Astrocyte (in vitro differentiated cells and primary cell): ENCODE results near the gene DLGAP3. TPM values are rescaled to one million over a fixed set of nuclear protein-coding genes. Genes with fewer than 3 reads are reported as not detected.
"Not testable (repeated sequence)": the region's sequence is repeated elsewhere in the genome, so short reads cannot be mapped to it uniquely, and the experiment has no call there.

ENCODE experiments used
- DNase-seq: peaks from one replicate; pipeline ENCODE4 v3.0.0-alpha.2; 2010; ENCODE audit warnings: low read depth
- FAIRE-seq: peaks from 2 replicates; lab custom pipeline; 2011; peaks lifted over from hg19 to GRCh38; lab: Jason Lieb, UNC
- H2AFZ ChIP-seq: 2 replicates; pipeline ENCODE4 v1.6.0; 2012; ENCODE audit warnings: low read depth, low read length, inconsistent platforms
- H3K27ac ChIP-seq: 2 replicates; pipeline ENCODE4 v1.5.1; 2011; ENCODE audit warnings: low read depth, low read length, inconsistent platforms
- H3K27me3 ChIP-seq: 2 replicates; pipeline ENCODE4 v1.6.0; 2011; ENCODE audit warnings: low read length, inconsistent platforms; ENCODE audit not compliant: insufficient read depth
- H3K36me3 ChIP-seq: 2 replicates; pipeline ENCODE4 v1.5.1; 2011; ENCODE audit warnings: low read length, inconsistent platforms; ENCODE audit not compliant: insufficient read depth
- H3K4me1 ChIP-seq: 2 replicates; pipeline ENCODE4 v1.5.1; 2011; ENCODE audit warnings: low read length, inconsistent platforms; ENCODE audit not compliant: insufficient read depth
- H3K4me2 ChIP-seq: 2 replicates; pipeline ENCODE4 v1.6.0; 2012; ENCODE audit warnings: low read length, inconsistent platforms
- H3K4me3 ChIP-seq: 2 replicates; pipeline ENCODE4 v1.5.1; 2011; ENCODE audit warnings: low read depth, mild to moderate bottlenecking, low read length, inconsistent platforms; ENCODE audit not compliant: insufficient read depth
- H3K79me2 ChIP-seq: 2 replicates; pipeline ENCODE4 v1.6.0; 2012; ENCODE audit warnings: mild to moderate bottlenecking, low read length, inconsistent platforms; ENCODE audit not compliant: insufficient read depth
- H3K9ac ChIP-seq: 2 replicates; pipeline ENCODE4 v1.6.0; 2012; ENCODE audit warnings: mild to moderate bottlenecking, low read length, inconsistent platforms
- H3K9me3 ChIP-seq: 2 replicates; pipeline ENCODE4 v1.5.1; 2012; ENCODE audit warnings: low read depth, mild to moderate bottlenecking, low read length, inconsistent platforms; ENCODE audit not compliant: insufficient read depth
- H4K20me1 ChIP-seq: 2 replicates; pipeline ENCODE4 v1.6.0; 2012; ENCODE audit warnings: low read length, inconsistent platforms; ENCODE audit not compliant: insufficient read depth
- H3K27ac Mint-ChIP-seq: one replicate; pipeline ENCODE4 v1.8.0; 2021; ENCODE audit warnings: mild to moderate bottlenecking, mixed read lengths; ENCODE audit not compliant: unreplicated experiment
- H3K27me3 Mint-ChIP-seq: one replicate; pipeline ENCODE4 v1.8.0; 2021; ENCODE audit warnings: low read depth, mixed read lengths; ENCODE audit not compliant: unreplicated experiment
- H3K36me3 Mint-ChIP-seq: one replicate; pipeline ENCODE4 v1.8.0; 2021; ENCODE audit warnings: low read depth, mixed read lengths; ENCODE audit not compliant: unreplicated experiment
- H3K4me1 Mint-ChIP-seq: one replicate; pipeline ENCODE4 v1.8.0; 2021; ENCODE audit warnings: low read depth, mixed read lengths; ENCODE audit not compliant: unreplicated experiment
- H3K4me3 Mint-ChIP-seq: one replicate; pipeline ENCODE4 v1.8.0; 2021; ENCODE audit warnings: mild to moderate bottlenecking, moderate library complexity, mixed read lengths; ENCODE audit not compliant: unreplicated experiment
- H3K9me3 Mint-ChIP-seq: one replicate; pipeline ENCODE4 v1.8.0; 2021; ENCODE audit warnings: mild to moderate bottlenecking, mixed read lengths; ENCODE audit not compliant: unreplicated experiment
- EZH2 ChIP-seq: IDR thresholded peaks from 2 replicates; pipeline ENCODE4 v1.6.1; 2012; ENCODE audit warnings: mild to moderate bottlenecking, low read length, inconsistent platforms; ENCODE audit not compliant: insufficient read depth
- total RNA-seq: library from RNA; stranded (reverse); gene quantifications from 2 replicates; pipeline ENCODE4 v1.2.1, GENCODE V29; 2021
- TF ChIP-seq, protein P1 (sequence below): IDR thresholded peaks from 2 replicates; pipeline ENCODE4 v1.5.1; 2011; ENCODE audit warnings: low read depth, mild to moderate bottlenecking, inconsistent platforms, low read length, moderate library complexity; ENCODE audit not compliant: insufficient read depth

DLGAP3 gene
- total RNA-seq, 1 donor from 2014 or later, result 2.7 TPM

DNA sequence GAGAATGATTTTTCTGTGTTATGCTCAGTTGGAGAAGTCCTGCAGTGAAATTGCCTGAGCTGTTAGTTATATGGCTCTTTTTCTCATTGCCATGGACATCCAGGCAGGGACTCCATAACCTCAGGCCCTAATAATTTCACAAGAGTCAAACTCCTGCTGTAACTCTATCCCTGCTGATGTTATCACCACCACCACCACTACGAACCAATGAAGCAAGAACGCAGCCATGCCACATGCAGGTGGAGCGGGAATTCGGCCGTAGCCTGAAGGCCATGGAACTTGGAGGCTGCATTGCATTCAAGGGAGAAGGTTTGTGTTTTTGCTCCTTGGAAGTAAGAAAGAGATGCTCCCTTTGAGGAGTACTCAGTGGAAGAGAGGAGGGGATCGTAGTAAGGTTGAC lies 16.8 kb upstream of the DLGAP3 start:
- Histone ChIP-seq H3K9ac (no peak overlapping the region), H3K4me3 (no peak overlapping the region), H3K9me3 (no peaks in the 10 kb centered on the region), H2AFZ (no peak overlapping the region), H3K79me2 (no peaks in the 10 kb centered on the region), H4K20me1 (no peaks in the 10 kb centered on the region), H3K4me1 (no peaks in the 10 kb centered on the region), H3K27me3 (no peaks in the 10 kb centered on the region), H3K36me3 (no peaks in the 10 kb centered on the region), H3K4me2 (no peak overlapping the region), H3K27ac (no peak overlapping the region)
- Mint-ChIP-seq H3K4me1 (no peaks in the 10 kb centered on the region), H3K27me3 (peaks cover 10% of the 10 kb centered on the region), H3K4me3 (no peak overlapping the region), H3K27ac (no peak overlapping the region), H3K9me3 (no peaks in the 10 kb centered on the region), H3K36me3 (no peaks in the 10 kb centered on the region)
- no peak for FAIRE-seq
- no peak for TF ChIP-seq EZH2
- TF ChIP-seq, protein P1, sequence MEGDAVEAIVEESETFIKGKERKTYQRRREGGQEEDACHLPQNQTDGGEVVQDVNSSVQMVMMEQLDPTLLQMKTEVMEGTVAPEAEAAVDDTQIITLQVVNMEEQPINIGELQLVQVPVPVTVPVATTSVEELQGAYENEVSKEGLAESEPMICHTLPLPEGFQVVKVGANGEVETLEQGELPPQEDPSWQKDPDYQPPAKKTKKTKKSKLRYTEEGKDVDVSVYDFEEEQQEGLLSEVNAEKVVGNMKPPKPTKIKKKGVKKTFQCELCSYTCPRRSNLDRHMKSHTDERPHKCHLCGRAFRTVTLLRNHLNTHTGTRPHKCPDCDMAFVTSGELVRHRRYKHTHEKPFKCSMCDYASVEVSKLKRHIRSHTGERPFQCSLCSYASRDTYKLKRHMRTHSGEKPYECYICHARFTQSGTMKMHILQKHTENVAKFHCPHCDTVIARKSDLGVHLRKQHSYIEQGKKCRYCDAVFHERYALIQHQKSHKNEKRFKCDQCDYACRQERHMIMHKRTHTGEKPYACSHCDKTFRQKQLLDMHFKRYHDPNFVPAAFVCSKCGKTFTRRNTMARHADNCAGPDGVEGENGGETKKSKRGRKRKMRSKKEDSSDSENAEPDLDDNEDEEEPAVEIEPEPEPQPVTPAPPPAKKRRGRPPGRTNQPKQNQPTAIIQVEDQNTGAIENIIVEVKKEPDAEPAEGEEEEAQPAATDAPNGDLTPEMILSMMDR, result no peak
- no peak for DNase-seq

DNA sequence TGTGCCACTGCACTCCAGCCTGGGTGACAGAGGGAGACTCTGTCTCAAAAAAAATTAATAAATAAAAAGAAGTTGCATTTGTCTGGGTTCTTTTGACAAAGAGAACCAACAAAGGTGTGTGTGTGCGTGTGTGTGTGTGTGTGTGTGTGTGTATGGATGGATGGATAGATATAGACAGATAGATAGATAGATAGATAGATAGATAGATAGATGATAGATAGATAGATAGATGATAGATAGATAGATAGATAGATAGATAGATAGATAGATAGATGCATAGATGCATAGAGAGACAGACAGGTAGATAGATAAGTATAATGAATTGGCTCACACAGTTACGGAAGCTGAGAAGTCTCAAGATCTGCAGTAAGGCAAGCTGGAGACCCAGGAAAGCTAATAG lies 12.3 kb upstream of the DLGAP3 start:
- not testable (repeated sequence) for H3K9me3 ChIP-seq, H3K36me3 Mint-ChIP-seq, FAIRE-seq, H3K27me3 ChIP-seq, DNase-seq, H3K27ac Mint-ChIP-seq, H3K9ac ChIP-seq, H3K9me3 Mint-ChIP-seq, H3K4me1 ChIP-seq, H3K4me2 ChIP-seq, H3K27ac ChIP-seq, H2AFZ ChIP-seq, H3K4me3 ChIP-seq, H3K36me3 ChIP-seq, H4K20me1 ChIP-seq, H3K79me2 ChIP-seq, H3K4me3 Mint-ChIP-seq, H3K4me1 Mint-ChIP-seq
- peaks cover 12% of the 10 kb centered on the region for H3K27me3 Mint-ChIP-seq

DNA sequence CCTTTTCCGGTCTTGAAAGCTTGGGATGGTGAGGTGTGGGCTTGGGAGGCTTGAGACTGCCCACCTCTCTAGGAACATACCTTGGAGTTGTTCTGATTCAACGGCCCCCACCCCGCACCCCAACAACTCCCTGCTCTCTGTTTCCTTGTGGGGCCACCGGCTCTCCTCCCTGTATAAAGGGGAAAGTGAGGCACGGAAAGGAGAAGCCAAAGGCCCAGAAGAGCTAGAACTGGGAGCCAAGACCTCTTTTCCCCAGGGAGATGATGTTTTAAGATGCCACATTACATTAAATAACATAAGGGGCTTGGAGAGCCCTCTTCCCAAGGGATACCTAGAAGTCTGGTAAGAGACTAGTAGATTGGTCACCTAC lies 1.2 kb upstream of the DLGAP3 start:
- peaks cover 50% of the 10 kb centered on the region for H3K27me3 Mint-ChIP-seq
- H3K9me3 Mint-ChIP-seq, result no peaks in the 10 kb centered on the region
- Histone ChIP-seq H3K4me1 (peaks cover 12% of the 10 kb centered on the region), H3K9me3 (peaks cover 4% of the 10 kb centered on the region), H3K27me3 (peaks cover 48% of the 10 kb centered on the region), H3K9ac (no peak overlapping the region), H3K4me2 (no peak overlapping the region), H3K27ac (no peak overlapping the region), H3K36me3 (no peaks in the 10 kb centered on the region), H2AFZ (no peak overlapping the region), H3K4me3 (no peak overlapping the region), H4K20me1 (peaks cover 4% of the 10 kb centered on the region), H3K79me2 (no peaks in the 10 kb centered on the region)
- no peak for DNase-seq
- peaks cover 3% of the 10 kb centered on the region for H3K4me1 Mint-ChIP-seq
- peak overlapping the region; percentile 57 for H3K4me3 Mint-ChIP-seq
- no peak for FAIRE-seq
- TF ChIP-seq, protein P1, result no peak
- no peak for TF ChIP-seq EZH2
- H3K27ac Mint-ChIP-seq, result no peak overlapping the region
- no peaks in the 10 kb centered on the region for H3K36me3 Mint-ChIP-seq
